DOHH2 (cell line): ENCODE measurements around the gene GPC4.

Experiments
- H3F3A ChIP-seq: fragments of 200-600 bp; sonication (generic), shearing (Covaris generic); 2 replicates; pipeline ENCODE4 v1.6.0; 2016; ENCODE audit warnings: antibody characterized with exemption, mild to moderate bottlenecking; ENCODE audit not compliant: control insufficient read depth, insufficient read depth
- H3K27ac ChIP-seq: fragments of 200-600 bp; sonication (generic); 2 replicates; pipeline ENCODE4 v1.5.1; 2014; ENCODE audit warnings: low read depth, mild to moderate bottlenecking, low read length, moderate library complexity
- H3K27me3 ChIP-seq: fragments of 200-600 bp; sonication (generic); 2 replicates; pipeline ENCODE4 v1.6.1; 2014; ENCODE audit warnings: mild to moderate bottlenecking, low read length, mixed read lengths; ENCODE audit not compliant: control insufficient read depth
- H3K36me3 ChIP-seq: fragments of 200-600 bp; sonication (generic); 2 replicates; pipeline ENCODE4 v1.6.1; 2014; ENCODE audit warnings: mild to moderate bottlenecking, low read length, moderate library complexity, mixed read lengths; ENCODE audit not compliant: control insufficient read depth
- H3K4me1 ChIP-seq: fragments of 200-600 bp; sonication (generic); 2 replicates; pipeline ENCODE4 v1.6.1; 2014; ENCODE audit warnings: mild to moderate bottlenecking, low read length, mixed read lengths; ENCODE audit not compliant: control insufficient read depth
- H3K4me2 ChIP-seq: fragments of 200-600 bp; sonication (generic); 2 replicates; pipeline ENCODE4 v1.6.0; 2014; ENCODE audit warnings: mild to moderate bottlenecking, low read length, moderate library complexity
- H3K4me3 ChIP-seq: fragments of 200-600 bp; sonication (generic); 2 replicates; pipeline ENCODE4 v1.5.1; 2014; ENCODE audit warnings: mild to moderate bottlenecking, low read length, mixed read lengths
- H3K79me2 ChIP-seq: fragments of 200-600 bp; sonication (generic); 2 replicates; pipeline ENCODE4 v1.6.1; 2014; ENCODE audit warnings: mild to moderate bottlenecking, low read length, mixed read lengths; ENCODE audit not compliant: control insufficient read depth
- H3K9me2 ChIP-seq: fragments of 200-600 bp; sonication (generic); replicated peaks from 2 replicates; pipeline ENCODE4 v1.6.1; 2014; ENCODE audit warnings: mild to moderate bottlenecking, low read length, mixed read lengths; ENCODE audit not compliant: control insufficient read depth
- H3K9me3 ChIP-seq: fragments of 200-600 bp; sonication (generic); 2 replicates; pipeline ENCODE4 v1.6.1; 2014; ENCODE audit warnings: antibody characterized with exemption, low read length, mixed read lengths; ENCODE audit not compliant: control insufficient read depth, insufficient read depth
- H4K20me1 ChIP-seq: fragments of 200-600 bp; sonication (generic); 2 replicates; pipeline ENCODE4 v1.6.0; 2014; ENCODE audit warnings: low read depth, mild to moderate bottlenecking, antibody characterized with exemption, low read length, moderate library complexity; ENCODE audit not compliant: control insufficient read depth, insufficient read depth
- CTCF ChIP-seq: fragments of 200-600 bp; sonication (generic); IDR thresholded peaks from one replicate; pipeline ENCODE4 v1.5.1; 2014; ENCODE audit warnings: antibody characterized with exemption, mild to moderate bottlenecking, low read depth, low read length; ENCODE audit not compliant: poor library complexity, severe bottlenecking
- EZH2phosphoT487 ChIP-seq: fragments of 200-600 bp; sonication (generic); IDR thresholded peaks from 2 replicates; pipeline ENCODE4 v1.6.1; 2017; ENCODE audit warnings: borderline replicate concordance, mild to moderate bottlenecking, antibody characterized with exemption, low read length, moderate library complexity, mixed read lengths

GPC4 gene

GRCh38 chrX:133300591-133300990 lies 114.7 kb downstream of the GPC4 start:
- H3K27me3 ChIP-seq, result no peaks in the 10 kb centered on the region
- no peak overlapping the region for H3K4me2 ChIP-seq
- no peak for TF ChIP-seq EZH2phosphoT487
- TF ChIP-seq CTCF, result no peak

GRCh38 chrX:133297284-133297683 lies 118.0 kb downstream of the GPC4 start:
- H4K20me1 ChIP-seq, result no peaks in the 10 kb centered on the region
- H3K27me3 ChIP-seq, result no peaks in the 10 kb centered on the region
- H3K4me1 ChIP-seq, result no peaks in the 10 kb centered on the region
- H3K9me3 ChIP-seq, result no peaks in the 10 kb centered on the region
- no peaks in the 10 kb centered on the region for H3K36me3 ChIP-seq
- no peaks in the 10 kb centered on the region for H3K9me2 ChIP-seq
- H3K4me2 ChIP-seq, result no peak overlapping the region
- H3K4me3 ChIP-seq, result no peak overlapping the region
- no peak for TF ChIP-seq CTCF
- no peak for TF ChIP-seq EZH2phosphoT487
- no peaks in the 10 kb centered on the region for H3F3A ChIP-seq
- H3K27ac ChIP-seq, result no peak overlapping the region
- no peaks in the 10 kb centered on the region for H3K79me2 ChIP-seq

More at GRCh38 chrX:133300591-133300990, 114.7 kb downstream of the GPC4 start:
- Histone ChIP-seq H3F3A (no peaks in the 10 kb centered on the region), H4K20me1 (no peaks in the 10 kb centered on the region), H3K27ac (no peak overlapping the region), H3K4me1 (no peaks in the 10 kb centered on the region), H3K79me2 (no peaks in the 10 kb centered on the region), H3K9me2 (no peaks in the 10 kb centered on the region), H3K9me3 (no peaks in the 10 kb centered on the region), H3K4me3 (no peak overlapping the region), H3K36me3 (no peaks in the 10 kb centered on the region)

- H3K9me3 ChIP-seq, result no peaks in the 10 kb centered on the region
- H3K27me3 ChIP-seq, result no peaks in the 10 kb centered on the region
- H3K4me3 ChIP-seq, result no peak overlapping the region
- H3K79me2 ChIP-seq, result no peaks in the 10 kb centered on the region
- H4K20me1 ChIP-seq, result no peaks in the 10 kb centered on the region
- no peaks in the 10 kb centered on the region for H3K36me3 ChIP-seq
- H3F3A ChIP-seq, result no peaks in the 10 kb centered on the region
- H3K9me2 ChIP-seq, result no peaks in the 10 kb centered on the region
- H3K27ac ChIP-seq, result no peak overlapping the region
- H3K4me2 ChIP-seq, result no peak overlapping the region
- no peaks in the 10 kb centered on the region for H3K4me1 ChIP-seq
- TF ChIP-seq EZH2phosphoT487, result no peak
- no peak for TF ChIP-seq CTCF
Measured at GRCh38 chrX:133294126-133294525, 121.2 kb downstream of the GPC4 start.

GRCh38 chrX:133290076-133290475 lies 125.2 kb downstream of the GPC4 start:
- no peaks in the 10 kb centered on the region for H3K4me1 ChIP-seq
- no peaks in the 10 kb centered on the region for H3K79me2 ChIP-seq
- no peaks in the 10 kb centered on the region for H3K27me3 ChIP-seq
- no peaks in the 10 kb centered on the region for H3K9me2 ChIP-seq
- no peak overlapping the region for H3K27ac ChIP-seq
- no peaks in the 10 kb centered on the region for H4K20me1 ChIP-seq
- no peaks in the 10 kb centered on the region for H3K9me3 ChIP-seq
- no peaks in the 10 kb centered on the region for H3K36me3 ChIP-seq
- TF ChIP-seq EZH2phosphoT487, result no peak
- no peak for TF ChIP-seq CTCF
- no peak overlapping the region for H3K4me3 ChIP-seq
- no peak overlapping the region for H3K4me2 ChIP-seq
- H3F3A ChIP-seq, result no peaks in the 10 kb centered on the region
